Activated CD4-positive, alpha-beta T cell treated with anti-CD3 and anti-CD28 coated beads for 36 hours (primary cell): ENCODE measurements around the gene ACRBP. TPM values are rescaled to one million over a fixed set of nuclear protein-coding genes. Genes with fewer than 3 reads are reported as not detected.

Experiments
- ATAC-seq: fragments of 200-7000 bp; cut with Tn5 transposase; one replicate; pipeline ENCODE4 v1.10.0; 2021; ENCODE audit warnings: mild to moderate bottlenecking, moderate library complexity
- CTCF ChIA-PET: fragments of 350-600 bp; sonication (Branson Sonifier 250); formaldehyde crosslinking; loops from one replicate; lab custom pipeline; 2021; ENCODE audit warnings: antibody characterized with exemption; lab: Charles Lee
- POLR2A ChIA-PET: fragments of 350-600 bp; sonication (Branson Sonifier 250); formaldehyde crosslinking; loops from one replicate; lab custom pipeline; 2021; ENCODE audit warnings: antibody characterized with exemption, inconsistent platforms; lab: Charles Lee
- DNase-seq: peaks from one replicate; pipeline ENCODE4 v3.0.0-alpha.2; 2020
- H3K27ac Mint-ChIP-seq: one replicate; pipeline ENCODE4 v1.8.0; 2021; ENCODE audit warnings: mixed read lengths
- H3K27me3 Mint-ChIP-seq: one replicate; pipeline ENCODE4 v1.8.0; 2021; ENCODE audit warnings: mixed read lengths
- H3K36me3 Mint-ChIP-seq: one replicate; pipeline ENCODE4 v1.8.0; 2021; ENCODE audit warnings: low read depth, mixed read lengths
- H3K4me1 Mint-ChIP-seq: one replicate; pipeline ENCODE4 v1.8.0; 2021; ENCODE audit warnings: mixed read lengths
- H3K4me3 Mint-ChIP-seq: one replicate; pipeline ENCODE4 v1.8.0; 2021; ENCODE audit warnings: mild to moderate bottlenecking, moderate library complexity, mixed read lengths
- H3K9me3 Mint-ChIP-seq: one replicate; pipeline ENCODE4 v1.8.0; 2021; ENCODE audit warnings: low read depth, mixed read lengths
- intact Hi-C, 2 experiments: fragments of 100-400 bp; cut with DNase I in 1 of 2; cut with micrococcal nuclease in 1 of 2; formaldehyde crosslinking; loops; one replicate each; pipeline versions ENCODE4 v1.14.2 to v1.15.1; 2022 to 2024; cut with DNase I, micrococcal nuclease
- total RNA-seq, 2 experiments: library from RNA; stranded (reverse); gene quantifications; one replicate each; pipeline ENCODE4 v1.2.3, GENCODE V29; 2021

ACRBP gene
- total RNA-seq: 1 to 10 TPM; 1.7 to 3.3 TPM

- Mint-ChIP-seq H3K4me1 (peaks cover 10% of the 10 kb centered on the region), H3K27me3 (no peaks in the 10 kb centered on the region), H3K36me3 (peaks cover 29% of the 10 kb centered on the region), H3K9me3 (peaks cover 10% of the 10 kb centered on the region), H3K4me3 (peak within 1 kb of the TSS; percentile 65), H3K27ac (peak within 1 kb of the TSS; percentile 44)
- ChIA-PET POLR2A (interaction anchor here (0.6 kb wide), 1 partner anchor 20 kb away, joined by 3 read pairs; no protein-coding TSS in a partner anchor), CTCF (interaction anchor here (0.6 to 1.3 kb wide), 5 partner anchors 19 to 76 kb away, joined by 3 to 5 read pairs (median 3); no protein-coding TSS in a partner anchor)
- DNase-seq: peak; percentile 64
- ATAC-seq: peak; percentile 85
- intact Hi-C loops: no loop called here
These were observed at the start of gene ACRBP for GRCh38 chr12:6647083-6647604. Gene ACRBP, minus strand, starts transcription at chr12:6647432. Its CDS starts 66 bp downstream, at chr12:6647366.

GRCh38 chr12:6695313-6696045 lies 48.2 kb upstream of the ACRBP start:
- H3K4me1 Mint-ChIP-seq: peaks cover 6% of the 10 kb centered on the region
- intact Hi-C loops: no loop called here
- DNase-seq (no peak), ATAC-seq (no peak)
- H3K9me3 Mint-ChIP-seq: no peaks in the 10 kb centered on the region
- no peak overlapping the region for H3K4me3 Mint-ChIP-seq
- no peaks in the 10 kb centered on the region for H3K36me3 Mint-ChIP-seq
- peaks cover 12% of the 10 kb centered on the region for H3K27me3 Mint-ChIP-seq
- ChIA-PET CTCF (interaction anchor here (0.6 to 1.2 kb wide), 4 partner anchors 24 to 293 kb away, joined by 3 read pairs; no protein-coding TSS in a partner anchor), POLR2A (no interaction called here)
- no peak overlapping the region for H3K27ac Mint-ChIP-seq

GRCh38 chr12:6694701-6695100 lies 47.5 kb upstream of the ACRBP start:
- Mint-ChIP-seq H3K9me3 (no peaks in the 10 kb centered on the region), H3K27me3 (peaks cover 11% of the 10 kb centered on the region), H3K27ac (no peak overlapping the region), H3K4me1 (peaks cover 8% of the 10 kb centered on the region), H3K36me3 (no peaks in the 10 kb centered on the region), H3K4me3 (no peak overlapping the region)
- ATAC-seq: no peak
- DNase-seq: no peak
- intact Hi-C loops: no loop called here
- CTCF ChIA-PET: interaction anchor here (1.2 kb wide), 1 partner anchor 131 kb away, joined by 3 read pairs; no protein-coding TSS in a partner anchor
- POLR2A ChIA-PET: no interaction called here

DNA sequence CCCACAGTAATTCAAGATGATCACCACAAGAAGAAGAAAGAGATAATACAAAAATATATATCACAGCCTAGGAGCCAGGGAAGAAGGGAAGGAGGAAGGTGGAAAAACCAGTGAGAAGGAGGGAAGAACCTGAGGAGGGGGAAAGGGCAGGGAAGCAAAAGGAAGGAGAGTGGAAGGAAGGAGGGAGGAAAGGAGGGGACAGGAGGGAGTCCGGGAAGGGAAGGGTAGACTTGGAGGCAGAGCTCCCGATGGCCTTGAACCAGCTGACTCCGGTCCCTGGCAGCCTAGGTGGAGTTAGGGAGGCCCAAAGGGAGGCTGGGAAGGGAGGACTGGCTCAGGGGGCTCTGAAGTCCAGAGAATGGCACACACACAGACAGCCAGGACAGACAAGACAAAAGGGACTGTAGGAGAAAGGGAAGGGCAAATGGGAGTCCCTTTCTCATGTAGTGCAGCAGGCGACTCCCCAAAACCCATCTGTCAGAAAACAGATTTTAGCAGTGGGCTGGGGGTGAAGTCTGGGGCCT lies 46.7 kb upstream of the ACRBP start:
- peaks cover 3% of the 10 kb centered on the region for H3K4me1 Mint-ChIP-seq
- POLR2A ChIA-PET: no interaction called here
- DNase-seq: no peak
- no peak overlapping the region for H3K4me3 Mint-ChIP-seq
- no peaks in the 10 kb centered on the region for H3K9me3 Mint-ChIP-seq
- ATAC-seq: no peak
- intact Hi-C loops: no loop called here
- peaks cover 5% of the 10 kb centered on the region for H3K27me3 Mint-ChIP-seq
- H3K36me3 Mint-ChIP-seq: no peaks in the 10 kb centered on the region
- H3K27ac Mint-ChIP-seq: no peak overlapping the region
- CTCF ChIA-PET: interaction anchor here (0.9 to 1.1 kb wide), 3 partner anchors 9 to 83 kb away, joined by 3 read pairs; partner anchors contain the start of gene MLF2

DNA sequence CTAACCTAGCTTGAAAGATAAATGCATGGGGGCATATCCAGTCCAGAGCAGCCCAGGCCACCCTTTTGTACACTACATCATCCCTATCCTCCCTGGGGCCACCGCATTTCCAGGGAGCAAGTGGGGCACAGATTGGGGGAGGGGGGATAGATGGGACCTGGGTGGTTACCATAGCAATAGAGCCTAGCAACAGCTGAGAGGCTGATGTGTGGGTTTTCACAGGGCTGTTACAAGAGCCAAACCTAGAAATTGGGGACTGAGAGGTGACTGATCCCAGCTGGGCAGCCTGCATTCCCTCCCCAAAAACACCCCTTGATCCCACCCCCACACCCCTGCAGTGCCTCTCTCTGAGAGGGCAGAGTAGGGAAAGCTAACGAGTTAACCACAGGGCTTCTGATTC lies 45.7 kb upstream of the ACRBP start:
- Mint-ChIP-seq H3K27ac (no peak overlapping the region), H3K27me3 (no peaks in the 10 kb centered on the region), H3K4me1 (peaks cover 7% of the 10 kb centered on the region), H3K9me3 (no peaks in the 10 kb centered on the region), H3K36me3 (peaks cover 5% of the 10 kb centered on the region), H3K4me3 (no peak overlapping the region)
- no peak for ATAC-seq
- CTCF ChIA-PET: interaction anchor here (0.6 to 1.1 kb wide), 7 partner anchors 8 to 96 kb away, joined by 3 read pairs; partner anchors contain the start of gene MLF2
- POLR2A ChIA-PET: interaction anchor here (0.7 to 0.9 kb wide), 2 partner anchors 16 to 178 kb away, joined by 3 to 4 read pairs; no protein-coding TSS in a partner anchor
- intact Hi-C loops: no loop called here
- DNase-seq: no peak

- H3K9me3 Mint-ChIP-seq: no peaks in the 10 kb centered on the region
- DNase-seq: no peak
- POLR2A ChIA-PET: no interaction called here
- H3K4me3 Mint-ChIP-seq: no peak overlapping the region
- no peak for ATAC-seq
- H3K36me3 Mint-ChIP-seq: peaks cover 17% of the 10 kb centered on the region
- intact Hi-C loops: no loop called here
- no peak overlapping the region for H3K27ac Mint-ChIP-seq
- CTCF ChIA-PET: interaction anchor here (0.6 kb wide), 1 partner anchor 9 kb away, joined by 3 read pairs; no protein-coding TSS in a partner anchor
- peaks cover 22% of the 10 kb centered on the region for H3K4me1 Mint-ChIP-seq
- no peaks in the 10 kb centered on the region for H3K27me3 Mint-ChIP-seq
These were observed 44.2 kb upstream of the ACRBP start for GRCh38 chr12:6691473-6691872.

DNA sequence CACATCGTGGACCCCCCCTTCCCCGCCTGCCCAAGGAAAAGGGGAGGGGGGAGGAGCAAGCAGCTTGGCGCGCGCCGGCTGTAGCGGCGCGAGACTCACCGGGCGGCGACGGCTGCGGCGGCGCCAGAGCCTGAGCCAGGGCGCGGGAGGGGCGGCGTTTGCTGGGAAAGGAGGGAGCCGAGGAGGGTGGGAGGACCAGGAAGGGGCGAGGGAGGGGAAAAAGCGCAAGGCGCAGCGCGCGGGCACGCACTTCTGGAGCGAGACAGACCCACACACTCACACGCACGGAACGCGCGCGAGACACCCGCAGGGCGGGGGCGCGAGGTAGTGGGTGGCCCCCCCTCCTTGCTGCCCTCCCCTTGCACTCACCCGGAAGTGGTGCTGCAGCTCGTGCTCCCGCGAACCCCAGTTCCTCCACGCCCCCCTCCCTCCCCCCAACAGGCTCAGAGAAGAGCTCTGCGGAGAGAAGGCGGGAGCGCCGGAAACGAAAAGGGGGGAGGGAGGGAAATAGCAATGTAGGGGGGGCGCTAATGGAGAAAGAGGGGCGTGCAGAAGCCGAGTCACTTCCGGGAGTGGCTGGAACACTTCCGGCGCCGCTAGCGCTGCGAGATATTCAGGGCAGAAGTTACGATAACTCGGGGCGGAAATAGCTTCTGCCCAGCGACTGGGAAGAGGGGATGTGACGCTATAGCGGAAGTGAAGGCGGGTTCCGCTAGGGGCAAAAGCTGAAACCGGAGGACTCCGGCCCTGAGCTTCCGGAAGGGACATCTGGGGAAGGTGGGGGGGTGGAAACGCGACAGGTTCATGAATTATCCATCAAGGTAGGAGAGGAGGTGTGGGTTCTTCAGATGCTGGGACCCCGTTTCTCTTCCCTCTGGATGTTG lies 42.0 kb upstream of the ACRBP start, which contains the start of gene ZNF384:
Gene ZNF384 (minus strand): TSS at position 377 of the 884 bp plus-strand sequence. CDS start 9,855 bp downstream, outside the sequence.
- no peaks in the 10 kb centered on the region for H3K27me3 Mint-ChIP-seq
- peaks cover 41% of the 10 kb centered on the region for H3K4me1 Mint-ChIP-seq
- peak within 1 kb of the TSS; percentile 92 for H3K27ac Mint-ChIP-seq
- POLR2A ChIA-PET: interaction anchor here (0.6 to 2.2 kb wide), 22 partner anchors 10 to 448 kb away, joined by 3 to 27 read pairs (median 5); partner anchors contain the start of genes C12orf57, CDCA3, COPS7A and GAPDH
- CTCF ChIA-PET: interaction anchor here (0.6 to 1.8 kb wide), 18 partner anchors 10 to 180 kb away, joined by 3 to 11 read pairs (median 4); partner anchors contain the start of genes CDCA3, COPS7A, MLF2 and USP5
- ATAC-seq (peak; percentile 84), DNase-seq (peak; percentile 96)
- H3K36me3 Mint-ChIP-seq: peaks cover 30% of the 10 kb centered on the region
- intact Hi-C loops: loop anchor here (1.0 to 5.0 kb wide), 19 partner anchors 26 to 281 kb away; partner anchors contain the start of genes CHD4 (in 2 of the 2), COPS7A (in 2 of the 2), ING4 (in 2 of the 2) and MLF2 (in 2 of the 2)
- peak within 1 kb of the TSS; percentile 86 for H3K4me3 Mint-ChIP-seq
- no peaks in the 10 kb centered on the region for H3K9me3 Mint-ChIP-seq

- peak overlapping the region; percentile 86 for H3K4me3 Mint-ChIP-seq
- H3K27ac Mint-ChIP-seq: peak overlapping the region; percentile 92
- CTCF ChIA-PET: interaction anchor here (0.6 to 1.8 kb wide), 12 partner anchors 23 to 181 kb away, joined by 3 to 11 read pairs (median 4); partner anchors contain the start of genes CDCA3, COPS7A, MLF2 and USP5
- H3K36me3 Mint-ChIP-seq: peaks cover 31% of the 10 kb centered on the region
- no peaks in the 10 kb centered on the region for H3K9me3 Mint-ChIP-seq
- H3K27me3 Mint-ChIP-seq: no peaks in the 10 kb centered on the region
- intact Hi-C loops: loop anchor here (2.0 to 5.0 kb wide), 5 partner anchors 81 to 218 kb away; partner anchors contain the start of genes CHD4 (in 1 of the 2), IFFO1 (in 1 of the 2), NOP2 (in 1 of the 2) and VAMP1 (in 1 of the 2)
- ATAC-seq (peak; percentile 6), DNase-seq (peak; percentile 60)
- POLR2A ChIA-PET: interaction anchor here (0.6 to 2.2 kb wide), 13 partner anchors 21 to 232 kb away, joined by 3 to 27 read pairs (median 7); partner anchors contain the start of genes CDCA3, COPS7A, GAPDH and MLF2
- H3K4me1 Mint-ChIP-seq: peaks cover 43% of the 10 kb centered on the region
These were observed 41.3 kb upstream of the ACRBP start for GRCh38 chr12:6688543-6688998.

DNA sequence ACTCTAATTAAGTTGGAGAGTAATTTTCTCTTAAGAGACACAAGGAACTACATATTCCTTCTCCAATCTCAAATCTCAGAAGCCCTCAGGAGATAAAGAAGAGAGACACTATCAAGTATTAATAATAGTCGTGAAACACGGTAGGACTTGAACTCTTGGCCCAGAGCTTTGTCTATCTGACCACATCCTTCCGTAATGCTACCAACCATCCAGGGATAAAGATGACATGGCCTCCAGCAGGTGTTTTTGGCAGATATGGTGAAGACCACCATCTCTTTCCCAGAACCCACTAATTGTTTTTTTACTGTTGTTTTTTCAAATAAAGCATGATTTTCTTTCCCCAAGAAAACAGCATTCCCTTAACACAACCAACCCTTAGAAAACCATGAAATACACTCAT lies 38.6 kb upstream of the ACRBP start:
- Mint-ChIP-seq H3K9me3 (no peaks in the 10 kb centered on the region), H3K4me1 (peaks cover 49% of the 10 kb centered on the region), H3K27ac (peak overlapping the region; percentile 19), H3K4me3 (no peak overlapping the region), H3K36me3 (peaks cover 43% of the 10 kb centered on the region), H3K27me3 (no peaks in the 10 kb centered on the region)
- ATAC-seq (no peak), DNase-seq (no peak)
- ChIA-PET CTCF (interaction anchor here (0.6 to 1.9 kb wide), 4 partner anchors 21 to 234 kb away, joined by 3 to 4 read pairs (median 3); partner anchors contain the start of gene TAPBPL), POLR2A (no interaction called here)
- intact Hi-C loops: loop anchor here in 1 of 2 experiments (5.0 kb wide), 3 partner anchors 79 to 119 kb away; partner anchors contain the start of genes CHD4 and NOP2
